ENCODE results near the gene SMURF2. TPM values are rescaled to one million over a fixed set of nuclear protein-coding genes. Genes with fewer than 3 reads are reported as not detected.

SMURF2 gene
- total and polyA plus RNA-seq, 2 experiments from 2014 or later: 13.2 to 22.2 TPM

- TF ChIP-seq CTCF (IDR thresholded peaks at IDR 0.05; ENCODE audit: low read depth, low read length): peak; percentile 60
- peak; percentile 72 to 79 for DNase-seq (ENCODE audit: low read depth in 1 of 2, low spot score in 1 of 2)
- no peaks in the 10 kb centered on the region for H3K27me3 ChIP-seq
- H3K4me1 ChIP-seq (ENCODE audit: low read depth): peaks cover 14% of the 10 kb centered on the region
- peak overlapping the region; percentile 96 for H3K4me3 ChIP-seq
- peak overlapping the region; percentile 99 for H3K27ac ChIP-seq
- no peaks in the 10 kb centered on the region for H3K9me3 ChIP-seq (ENCODE audit: low read depth)
- peaks cover 41% of the 10 kb centered on the region for H3K36me3 ChIP-seq
Observed at GRCh38 chr17:64507413-64507782, 154.7 kb downstream of the SMURF2 start.

- H3K36me3 ChIP-seq: peaks cover 41% of the 10 kb centered on the region
- no peaks in the 10 kb centered on the region for H3K27me3 ChIP-seq
- H3K27ac ChIP-seq: peak within 1 kb of the TSS; percentile 99
- TF ChIP-seq CTCF (IDR thresholded peaks at IDR 0.05; ENCODE audit: low read depth, low read length): no peak
- H3K4me1 ChIP-seq (ENCODE audit: low read depth): peaks cover 14% of the 10 kb centered on the region
- DNase-seq (ENCODE audit: low read depth in 1 of 2, low spot score in 1 of 2): peak; percentile 95 to 99
- no peaks in the 10 kb centered on the region for H3K9me3 ChIP-seq (ENCODE audit: low read depth)
- peak within 1 kb of the TSS; percentile 96 for H3K4me3 ChIP-seq
Observed at GRCh38 chr17:64506576-64507412, 155.3 kb downstream of the SMURF2 start, which contains the start of gene CEP95. TSS of gene CEP95 (plus strand) at chr17:64506977. CDS start at chr17:64507098, 121 bp downstream.

- no peak for TF ChIP-seq CTCF (IDR thresholded peaks at IDR 0.05; ENCODE audit: low read depth, low read length)
- Histone ChIP-seq H3K4me3 (peak within 1 kb of the TSS; percentile 96), H3K36me3 (peaks cover 41% of the 10 kb centered on the region), H3K27ac (peak within 1 kb of the TSS; percentile 99), H3K9me3 (ENCODE audit: low read depth) (no peaks in the 10 kb centered on the region), H3K4me1 (ENCODE audit: low read depth) (peaks cover 14% of the 10 kb centered on the region), H3K27me3 (no peaks in the 10 kb centered on the region)
- peak; percentile 97 to 98 for DNase-seq (ENCODE audit: low read depth in 1 of 2, low spot score in 1 of 2)
Observed at GRCh38 chr17:64506201-64506575, 155.9 kb downstream of the SMURF2 start, which contains the start of gene DDX5. TSS of gene DDX5 (minus strand) at chr17:64506289. CDS start at chr17:64506119, 170 bp downstream.

- peak overlapping the region; percentile 96 for H3K4me3 ChIP-seq
- H3K4me1 ChIP-seq (ENCODE audit: low read depth): peaks cover 14% of the 10 kb centered on the region
- peak overlapping the region; percentile 99 for H3K27ac ChIP-seq
- peaks cover 43% of the 10 kb centered on the region for H3K36me3 ChIP-seq
- TF ChIP-seq CTCF (IDR thresholded peaks at IDR 0.05; ENCODE audit: low read depth, low read length): no peak
- no peaks in the 10 kb centered on the region for H3K27me3 ChIP-seq
- peak; percentile 89 to 92 for DNase-seq (ENCODE audit: low read depth in 1 of 2, low spot score in 1 of 2)
- no peaks in the 10 kb centered on the region for H3K9me3 ChIP-seq (ENCODE audit: low read depth)
Observed at GRCh38 chr17:64505340-64506200, 156.5 kb downstream of the SMURF2 start.

- Histone ChIP-seq H3K4me1 (ENCODE audit: low read depth) (peaks cover 14% of the 10 kb centered on the region), H3K4me3 (peak overlapping the region; percentile 96), H3K9me3 (ENCODE audit: low read depth) (no peaks in the 10 kb centered on the region), H3K27ac (peak overlapping the region; percentile 99), H3K36me3 (peaks cover 45% of the 10 kb centered on the region), H3K27me3 (no peaks in the 10 kb centered on the region)
- no peak for TF ChIP-seq CTCF (IDR thresholded peaks at IDR 0.05; ENCODE audit: low read depth, low read length)
- peak in 1 of 2 donors; percentile 92 for DNase-seq (ENCODE audit: low read depth in 1 of 2, low spot score in 1 of 2)
Observed at GRCh38 chr17:64504769-64505339, 157.3 kb downstream of the SMURF2 start.
